Inflammatory macrophage treated with lipopolysaccharide for 1 hour (primary cell): ENCODE results near the gene BICRA.
A peak's percentile ranks its signal among the peaks of the same experiment; 100 is the strongest.
"Not testable (repeated sequence)": the region's sequence is repeated elsewhere in the genome, so short reads cannot be mapped to it uniquely, and the experiment has no call there.

Experiments
- DNase-seq, 2 donors: peaks; one replicate each; pipeline ENCODE4 v3.0.0-alpha.2; 2020 to 2022

The BICRA gene

GRCh38 chr19:47663911-47664771 lies 55.2 kb downstream of the BICRA start:
- peak; percentile 83 to 93 for DNase-seq

GRCh38 chr19:47668556-47668955 lies 59.6 kb downstream of the BICRA start:
- not testable (repeated sequence) for DNase-seq

GRCh38 chr19:47670736-47671135 lies 61.8 kb downstream of the BICRA start:
- no peak for DNase-seq

GRCh38 chr19:47671499-47671898 lies 62.6 kb downstream of the BICRA start:
- no peak for DNase-seq

- DNase-seq: no peak
Observed at GRCh38 chr19:47673426-47673825, 64.5 kb downstream of the BICRA start.

- no peak for DNase-seq
Observed at GRCh38 chr19:47674548-47674947, 65.6 kb downstream of the BICRA start.

GRCh38 chr19:47675271-47675670 lies 66.3 kb downstream of the BICRA start:
- no peak for DNase-seq

GRCh38 chr19:47675859-47676258 lies 66.9 kb downstream of the BICRA start:
- no peak for DNase-seq

- DNase-seq: no peak
Observed at GRCh38 chr19:47676811-47677210, 67.9 kb downstream of the BICRA start.

GRCh38 chr19:47679251-47679900 lies 70.4 kb downstream of the BICRA start:
- no peak for DNase-seq

- no peak for DNase-seq
Observed at GRCh38 chr19:47679922-47680857, 71.3 kb downstream of the BICRA start.

GRCh38 chr19:47680858-47681332 lies 72.0 kb downstream of the BICRA start:
- DNase-seq: no peak

- DNase-seq: no peak
Observed at GRCh38 chr19:47681388-47681787, 72.5 kb downstream of the BICRA start.

GRCh38 chr19:47681936-47682335 lies 73.0 kb downstream of the BICRA start:
- no peak for DNase-seq

GRCh38 chr19:47682939-47683338 lies 74.0 kb downstream of the BICRA start:
- DNase-seq: no peak

GRCh38 chr19:47686679-47687450 lies 77.9 kb downstream of the BICRA start:
- DNase-seq: no peak

GRCh38 chr19:47687906-47688305 lies 79.0 kb downstream of the BICRA start:
- DNase-seq: no peak

GRCh38 chr19:47691090-47691489 lies 82.2 kb downstream of the BICRA start:
- no peak for DNase-seq

GRCh38 chr19:47691782-47692181 lies 82.8 kb downstream of the BICRA start:
- DNase-seq: no peak

GRCh38 chr19:47693489-47693888 lies 84.6 kb downstream of the BICRA start:
- no peak for DNase-seq

- DNase-seq: no peak
Observed at GRCh38 chr19:47693903-47694302, 85.0 kb downstream of the BICRA start.
